Nephron (organoid): ENCODE results near the gene PWP1.

Experiments
- H3K27ac Mint-ChIP-seq, 3 experiments: 2 replicates each; pipeline ENCODE4 v1.8.0; 2020; ENCODE audit warnings: mixed read lengths in 3 of 3, mild to moderate bottlenecking in 2 of 3, moderate library complexity in 1 of 3
- H3K27me3 Mint-ChIP-seq: 2 replicates; pipeline ENCODE4 v1.8.0; 2021; ENCODE audit warnings: low read depth, mild to moderate bottlenecking, moderate library complexity, mixed read lengths
- H3K36me3 Mint-ChIP-seq: 2 replicates; pipeline ENCODE4 v1.8.0; 2020; ENCODE audit warnings: low read depth, mixed read lengths
- H3K4me1 Mint-ChIP-seq: 2 replicates; pipeline ENCODE4 v1.8.0; 2020; ENCODE audit warnings: mixed read lengths
- H3K4me3 Mint-ChIP-seq, 3 experiments: 2 replicates each; pipeline ENCODE4 v1.8.0; 2020; ENCODE audit warnings: mild to moderate bottlenecking in 3 of 3, mixed read lengths in 3 of 3, moderate library complexity in 2 of 3
- H3K9me3 Mint-ChIP-seq: 2 replicates; pipeline ENCODE4 v1.8.0; 2020; ENCODE audit warnings: mixed read lengths
- TF ChIP-seq, protein P1 (sequence below), 3 experiments: fragments of 200-600 bp; sonication (generic); IDR thresholded peaks; one replicate each; pipeline ENCODE4 v1.5.0; 2021; ENCODE audit warnings: antibody characterized with exemption in 3 of 3; ENCODE audit not compliant: unreplicated experiment in 3 of 3

PWP1 gene

DNA sequence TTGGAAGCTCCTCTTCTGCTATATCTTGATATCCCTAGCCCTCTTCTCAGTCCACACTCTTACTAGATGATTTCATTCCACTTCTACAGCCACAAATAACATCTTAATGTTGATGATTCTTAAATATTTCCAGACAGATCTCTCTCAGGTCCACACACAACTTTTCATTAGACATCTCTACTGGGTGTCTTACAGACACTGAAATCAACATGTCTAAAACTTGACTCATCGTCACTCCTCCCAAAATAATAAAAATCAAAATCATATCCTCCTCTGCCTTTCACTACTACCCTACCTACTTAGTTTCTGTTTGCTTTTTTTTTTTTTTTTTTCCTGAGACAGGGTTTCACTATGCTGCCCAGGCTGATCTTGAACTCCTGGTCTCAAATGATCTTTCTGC is 63.5 kb downstream of the PWP1 start:
- Mint-ChIP-seq H3K4me1 (no peaks in the 10 kb centered on the region), H3K27me3 (no peaks in the 10 kb centered on the region), H3K36me3 (peaks cover 49% of the 10 kb centered on the region), H3K27ac (no peak overlapping the region), H3K4me3 (no peak overlapping the region), H3K9me3 (no peaks in the 10 kb centered on the region)
- TF ChIP-seq, protein P1, sequence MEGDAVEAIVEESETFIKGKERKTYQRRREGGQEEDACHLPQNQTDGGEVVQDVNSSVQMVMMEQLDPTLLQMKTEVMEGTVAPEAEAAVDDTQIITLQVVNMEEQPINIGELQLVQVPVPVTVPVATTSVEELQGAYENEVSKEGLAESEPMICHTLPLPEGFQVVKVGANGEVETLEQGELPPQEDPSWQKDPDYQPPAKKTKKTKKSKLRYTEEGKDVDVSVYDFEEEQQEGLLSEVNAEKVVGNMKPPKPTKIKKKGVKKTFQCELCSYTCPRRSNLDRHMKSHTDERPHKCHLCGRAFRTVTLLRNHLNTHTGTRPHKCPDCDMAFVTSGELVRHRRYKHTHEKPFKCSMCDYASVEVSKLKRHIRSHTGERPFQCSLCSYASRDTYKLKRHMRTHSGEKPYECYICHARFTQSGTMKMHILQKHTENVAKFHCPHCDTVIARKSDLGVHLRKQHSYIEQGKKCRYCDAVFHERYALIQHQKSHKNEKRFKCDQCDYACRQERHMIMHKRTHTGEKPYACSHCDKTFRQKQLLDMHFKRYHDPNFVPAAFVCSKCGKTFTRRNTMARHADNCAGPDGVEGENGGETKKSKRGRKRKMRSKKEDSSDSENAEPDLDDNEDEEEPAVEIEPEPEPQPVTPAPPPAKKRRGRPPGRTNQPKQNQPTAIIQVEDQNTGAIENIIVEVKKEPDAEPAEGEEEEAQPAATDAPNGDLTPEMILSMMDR (IDR thresholded peaks at IDR 0.05; ENCODE audit: unreplicated experiment in 3 of 3), result no peak

DNA sequence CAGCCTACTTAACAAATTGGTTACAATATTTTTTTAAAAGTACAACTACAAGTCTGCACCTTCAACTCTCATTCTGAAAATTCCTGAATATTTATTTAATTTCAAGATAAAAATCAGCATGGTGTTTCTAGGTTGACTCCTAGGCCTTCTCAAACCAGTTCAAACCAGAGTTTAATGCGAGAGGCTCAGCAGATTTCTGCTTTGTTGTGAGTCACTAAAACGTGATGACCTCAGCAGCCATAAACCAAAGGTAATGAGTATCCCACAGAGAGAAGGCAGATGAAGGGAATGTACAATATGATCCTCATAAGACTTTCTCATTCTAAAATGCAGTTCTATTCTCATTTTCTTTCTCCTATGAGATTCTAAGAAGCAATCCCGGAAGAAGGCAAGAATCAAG is 73.8 kb downstream of the PWP1 start:
- peaks cover 12% of the 10 kb centered on the region for H3K27me3 Mint-ChIP-seq
- H3K4me1 Mint-ChIP-seq, result peaks cover 24% of the 10 kb centered on the region

DNA sequence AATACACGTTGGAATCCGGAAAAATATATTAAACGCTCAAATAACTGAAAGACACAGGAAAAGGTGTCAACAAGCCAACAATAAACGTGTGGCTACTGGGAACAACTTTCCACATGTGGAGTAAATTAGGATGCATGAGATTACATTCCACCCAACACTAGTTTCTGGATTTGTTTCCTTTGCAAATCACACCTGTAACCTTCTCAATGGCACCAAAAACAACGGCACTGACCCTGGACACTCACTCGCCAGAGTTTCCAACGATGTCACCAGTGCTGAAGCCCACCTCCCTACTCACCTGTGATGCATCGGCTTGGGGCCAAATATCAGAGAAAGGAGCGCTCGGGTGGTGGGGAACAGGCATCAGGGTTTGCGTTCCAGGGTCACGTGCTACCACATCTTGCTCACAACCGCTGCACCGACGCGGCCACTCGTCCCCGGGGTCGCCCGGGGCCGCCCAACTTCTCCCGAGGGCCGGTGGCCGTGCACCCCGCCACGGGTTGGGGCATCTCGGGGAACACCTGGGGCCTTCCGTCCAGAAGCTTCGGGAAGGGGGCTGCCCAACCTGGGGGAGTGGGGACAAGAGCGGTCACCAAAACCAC is 74.7 kb downstream of the PWP1 start:
- Mint-ChIP-seq H3K4me1 (peaks cover 24% of the 10 kb centered on the region), H3K9me3 (no peaks in the 10 kb centered on the region), H3K27ac (peak overlapping the region; percentile 89 to 97 (median 94)), H3K4me3 (peak overlapping the region; percentile 93 to 95 (median 94)), H3K27me3 (peaks cover 12% of the 10 kb centered on the region), H3K36me3 (peaks cover 9% of the 10 kb centered on the region)
- TF ChIP-seq, protein P1 (IDR thresholded peaks at IDR 0.05; ENCODE audit: unreplicated experiment in 3 of 3), result no peak

More for the DNA sequence above, 73.8 kb downstream of the PWP1 start:
- TF ChIP-seq, protein P1 (IDR thresholded peaks at IDR 0.05; ENCODE audit: unreplicated experiment in 3 of 3), result no peak
- peak overlapping the region; percentile 93 to 95 (median 94) for H3K4me3 Mint-ChIP-seq
- H3K9me3 Mint-ChIP-seq, result no peaks in the 10 kb centered on the region
- H3K27ac Mint-ChIP-seq, result peak overlapping the region; percentile 89 to 97 (median 94)
- H3K36me3 Mint-ChIP-seq, result peaks cover 15% of the 10 kb centered on the region

DNA sequence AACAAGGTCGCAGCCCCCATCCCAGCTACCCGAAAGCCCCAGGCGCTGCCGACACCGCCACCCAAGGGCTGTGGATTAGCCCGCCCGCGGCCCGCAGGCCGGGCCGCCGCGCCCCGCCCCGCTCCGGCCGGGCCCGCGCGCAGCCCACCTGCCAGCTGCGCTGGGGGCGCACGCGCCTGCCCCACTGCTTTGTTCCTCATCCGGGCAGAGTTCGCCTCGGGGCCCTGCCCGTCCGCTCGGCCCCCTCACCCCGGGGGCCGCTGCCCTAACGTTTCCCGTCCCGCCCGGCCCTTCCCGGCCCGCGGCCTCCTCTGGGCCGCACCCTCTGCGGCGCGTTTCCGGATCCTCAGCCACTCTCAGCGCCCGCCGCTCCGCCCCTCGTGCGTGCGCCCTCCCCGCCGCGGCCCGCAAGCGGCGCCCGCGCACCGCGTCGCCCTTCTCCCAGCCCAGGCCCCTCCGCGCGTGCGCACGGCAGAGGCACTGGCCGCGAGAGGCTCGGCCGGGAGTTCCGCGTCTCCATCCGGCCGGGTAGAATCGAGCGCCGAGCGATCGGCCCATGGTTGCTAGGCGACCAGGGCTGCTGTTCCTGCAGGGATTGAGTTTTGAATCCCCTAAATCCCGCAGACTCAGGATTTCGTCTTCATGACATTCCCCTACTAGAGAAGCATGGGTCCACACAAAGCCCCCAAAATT is 75.4 kb downstream of the PWP1 start, which contains the start of gene PRDM4:
PRDM4 (minus strand) TSS at position 329 of the 693 bp plus-strand sequence. CDS start 622 bp downstream, outside the sequence.
- Mint-ChIP-seq H3K27ac (peak within 1 kb of the TSS; percentile 89 to 97 (median 94)), H3K36me3 (peaks cover 9% of the 10 kb centered on the region), H3K4me1 (peaks cover 24% of the 10 kb centered on the region), H3K9me3 (no peaks in the 10 kb centered on the region), H3K4me3 (peak within 1 kb of the TSS; percentile 93 to 97 (median 96)), H3K27me3 (peaks cover 12% of the 10 kb centered on the region)
- TF ChIP-seq, protein P1 (IDR thresholded peaks at IDR 0.05; ENCODE audit: unreplicated experiment in 3 of 3), result peak in 1 of 3 experiments; percentile 35

DNA sequence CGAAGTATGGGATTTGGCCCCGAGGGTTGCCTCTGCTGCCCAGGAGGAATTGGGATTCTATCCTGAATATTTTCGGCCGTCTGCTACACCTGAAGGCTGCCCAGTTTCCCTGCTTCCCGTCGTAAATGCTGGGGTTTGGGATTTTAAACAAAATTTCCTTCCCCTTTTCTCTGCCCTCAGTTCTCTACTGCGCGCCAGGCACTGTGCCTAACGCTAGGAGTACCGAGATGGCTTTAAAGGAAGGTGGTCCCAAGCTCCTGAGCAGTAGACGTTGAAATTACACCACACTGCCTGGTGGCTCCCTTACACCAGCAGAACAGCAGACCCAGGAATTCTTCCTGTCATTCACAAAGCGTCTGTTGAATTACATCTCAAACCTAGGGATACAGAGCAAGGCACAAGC is 75.9 kb downstream of the PWP1 start:
- peaks cover 17% of the 10 kb centered on the region for H3K27me3 Mint-ChIP-seq
- H3K4me1 Mint-ChIP-seq, result peaks cover 24% of the 10 kb centered on the region
- H3K36me3 Mint-ChIP-seq, result peaks cover 6% of the 10 kb centered on the region
- H3K4me3 Mint-ChIP-seq, result peak overlapping the region; percentile 93 to 97 (median 96)
- H3K9me3 Mint-ChIP-seq, result no peaks in the 10 kb centered on the region
- TF ChIP-seq, protein P1 (IDR thresholded peaks at IDR 0.05; ENCODE audit: unreplicated experiment in 3 of 3), result no peak
- peak overlapping the region; percentile 80 to 97 (median 94) for H3K27ac Mint-ChIP-seq
